ENCODE results near the gene FRMPD1.
A peak's percentile ranks its signal among the peaks of the same experiment; 100 is the strongest.

FRMPD1 gene

DNA sequence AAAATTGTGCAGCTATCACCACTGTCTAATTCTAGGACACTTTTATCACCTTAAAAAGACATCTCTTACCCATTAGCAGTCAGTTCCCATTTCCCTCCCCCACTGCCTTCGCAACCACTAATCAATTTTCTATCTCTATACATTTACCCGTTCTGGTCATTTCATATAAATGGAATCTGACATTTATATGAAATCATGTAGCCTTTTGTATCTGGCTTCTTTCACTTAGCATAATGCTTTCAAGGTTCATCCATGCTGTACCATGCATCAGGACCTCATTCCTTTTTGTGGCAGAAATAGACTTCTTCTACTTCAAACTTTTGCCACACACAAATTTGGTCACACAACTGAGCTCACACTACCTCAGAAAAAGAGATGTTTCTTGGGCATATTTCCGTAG is 32.2 kb downstream of the FRMPD1 start:
- no peak for TF ChIP-seq ZFP30 (CRISPR knock-in tag; IDR thresholded peaks at IDR 0.05)
- TF ChIP-seq, protein P1, sequence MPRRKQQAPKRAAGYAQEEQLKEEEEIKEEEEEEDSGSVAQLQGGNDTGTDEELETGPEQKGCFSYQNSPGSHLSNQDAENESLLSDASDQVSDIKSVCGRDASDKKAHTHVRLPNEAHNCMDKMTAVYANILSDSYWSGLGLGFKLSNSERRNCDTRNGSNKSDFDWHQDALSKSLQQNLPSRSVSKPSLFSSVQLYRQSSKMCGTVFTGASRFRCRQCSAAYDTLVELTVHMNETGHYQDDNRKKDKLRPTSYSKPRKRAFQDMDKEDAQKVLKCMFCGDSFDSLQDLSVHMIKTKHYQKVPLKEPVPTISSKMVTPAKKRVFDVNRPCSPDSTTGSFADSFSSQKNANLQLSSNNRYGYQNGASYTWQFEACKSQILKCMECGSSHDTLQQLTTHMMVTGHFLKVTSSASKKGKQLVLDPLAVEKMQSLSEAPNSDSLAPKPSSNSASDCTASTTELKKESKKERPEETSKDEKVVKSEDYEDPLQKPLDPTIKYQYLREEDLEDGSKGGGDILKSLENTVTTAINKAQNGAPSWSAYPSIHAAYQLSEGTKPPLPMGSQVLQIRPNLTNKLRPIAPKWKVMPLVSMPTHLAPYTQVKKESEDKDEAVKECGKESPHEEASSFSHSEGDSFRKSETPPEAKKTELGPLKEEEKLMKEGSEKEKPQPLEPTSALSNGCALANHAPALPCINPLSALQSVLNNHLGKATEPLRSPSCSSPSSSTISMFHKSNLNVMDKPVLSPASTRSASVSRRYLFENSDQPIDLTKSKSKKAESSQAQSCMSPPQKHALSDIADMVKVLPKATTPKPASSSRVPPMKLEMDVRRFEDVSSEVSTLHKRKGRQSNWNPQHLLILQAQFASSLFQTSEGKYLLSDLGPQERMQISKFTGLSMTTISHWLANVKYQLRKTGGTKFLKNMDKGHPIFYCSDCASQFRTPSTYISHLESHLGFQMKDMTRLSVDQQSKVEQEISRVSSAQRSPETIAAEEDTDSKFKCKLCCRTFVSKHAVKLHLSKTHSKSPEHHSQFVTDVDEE (CRISPR knock-in tag; IDR thresholded peaks at IDR 0.05) = no peak
- no peak for TF ChIP-seq ZC3H10 (CRISPR knock-in tag; IDR thresholded peaks at IDR 0.05)
- TF ChIP-seq, protein P2, sequence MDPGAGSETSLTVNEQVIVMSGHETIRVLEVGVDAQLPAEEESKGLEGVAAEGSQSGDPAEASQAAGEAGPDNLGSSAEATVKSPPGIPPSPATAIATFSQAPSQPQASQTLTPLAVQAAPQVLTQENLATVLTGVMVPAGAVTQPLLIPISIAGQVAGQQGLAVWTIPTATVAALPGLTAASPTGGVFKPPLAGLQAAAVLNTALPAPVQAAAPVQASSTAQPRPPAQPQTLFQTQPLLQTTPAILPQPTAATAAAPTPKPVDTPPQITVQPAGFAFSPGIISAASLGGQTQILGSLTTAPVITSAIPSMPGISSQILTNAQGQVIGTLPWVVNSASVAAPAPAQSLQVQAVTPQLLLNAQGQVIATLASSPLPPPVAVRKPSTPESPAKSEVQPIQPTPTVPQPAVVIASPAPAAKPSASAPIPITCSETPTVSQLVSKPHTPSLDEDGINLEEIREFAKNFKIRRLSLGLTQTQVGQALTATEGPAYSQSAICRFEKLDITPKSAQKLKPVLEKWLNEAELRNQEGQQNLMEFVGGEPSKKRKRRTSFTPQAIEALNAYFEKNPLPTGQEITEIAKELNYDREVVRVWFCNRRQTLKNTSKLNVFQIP (CRISPR knock-in tag; IDR thresholded peaks at IDR 0.05; ENCODE audit: borderline replicate concordance, low read depth) = no peak
- no peak for TF ChIP-seq RARB (CRISPR knock-in tag; IDR thresholded peaks at IDR 0.05)
- no peak for TF ChIP-seq ZNF70 (CRISPR knock-in tag; IDR thresholded peaks at IDR 0.05)
- no peak for TF ChIP-seq ZFP3 (CRISPR knock-in tag; IDR thresholded peaks at IDR 0.05)
- no peak for TF ChIP-seq BACH2 (CRISPR knock-in tag; IDR thresholded peaks at IDR 0.05; ENCODE audit: borderline replicate concordance)
- TF ChIP-seq ZNF565 (CRISPR knock-in tag; conservative IDR thresholded peaks at IDR 0.05; ENCODE audit: low read depth) = no peak
- no peak for TF ChIP-seq CSDC2 (CRISPR knock-in tag; IDR thresholded peaks at IDR 0.05)
- TF ChIP-seq ISL1 (CRISPR knock-in tag; IDR thresholded peaks at IDR 0.05) = no peak
- no peak for TF ChIP-seq GLIS3 (CRISPR knock-in tag; IDR thresholded peaks at IDR 0.05)
- no peak for TF ChIP-seq SNAI2 (CRISPR knock-in tag; IDR thresholded peaks at IDR 0.05)
- no peak for ATAC-seq

DNA sequence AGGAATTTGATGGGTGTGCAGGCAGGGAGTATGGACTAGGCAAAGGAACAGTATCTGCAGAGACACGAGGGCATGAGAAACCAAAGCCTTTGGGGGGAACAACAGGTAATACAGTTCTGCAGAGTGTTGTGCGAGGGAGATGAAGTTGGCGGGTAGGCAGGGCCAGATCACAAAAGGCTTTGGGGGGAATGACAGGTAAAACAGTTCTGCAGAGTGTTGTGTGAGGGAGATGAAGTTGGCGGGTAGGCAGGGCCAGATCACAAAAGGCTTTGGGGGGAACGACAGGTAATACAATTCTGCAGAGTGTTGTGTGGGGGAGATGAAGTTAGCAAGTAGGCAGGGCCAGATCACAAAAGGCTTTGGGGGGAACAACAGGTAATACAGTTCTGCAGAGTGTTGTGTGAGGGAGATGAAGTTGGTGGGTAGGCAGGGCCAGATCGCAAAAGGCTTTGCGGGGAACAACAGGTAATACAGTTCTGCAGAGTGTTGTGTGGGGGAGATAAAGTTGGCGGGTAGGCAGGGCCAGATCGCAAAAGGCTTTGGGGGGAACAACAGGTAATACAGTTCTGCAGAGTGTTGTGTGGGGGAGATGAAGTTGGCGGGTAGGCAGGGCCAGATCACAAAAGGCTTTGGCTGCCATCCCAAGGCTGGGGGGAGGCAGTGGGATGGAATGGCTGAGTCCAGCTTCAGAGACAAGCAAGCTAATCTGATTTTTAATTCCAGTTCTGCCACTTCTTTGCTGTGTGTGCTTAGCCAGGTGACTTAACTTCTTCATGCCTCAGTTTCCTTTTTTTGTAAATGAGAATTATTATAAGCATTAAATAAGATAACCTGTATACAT is 33.0 kb downstream of the FRMPD1 start:
- no peak for ATAC-seq
- TF ChIP-seq BACH2 (CRISPR knock-in tag; IDR thresholded peaks at IDR 0.05; ENCODE audit: borderline replicate concordance) (no peak), ZNF70 (CRISPR knock-in tag; IDR thresholded peaks at IDR 0.05) (peak; percentile 59; the same call in 1 of the 2 replicates)

DNA sequence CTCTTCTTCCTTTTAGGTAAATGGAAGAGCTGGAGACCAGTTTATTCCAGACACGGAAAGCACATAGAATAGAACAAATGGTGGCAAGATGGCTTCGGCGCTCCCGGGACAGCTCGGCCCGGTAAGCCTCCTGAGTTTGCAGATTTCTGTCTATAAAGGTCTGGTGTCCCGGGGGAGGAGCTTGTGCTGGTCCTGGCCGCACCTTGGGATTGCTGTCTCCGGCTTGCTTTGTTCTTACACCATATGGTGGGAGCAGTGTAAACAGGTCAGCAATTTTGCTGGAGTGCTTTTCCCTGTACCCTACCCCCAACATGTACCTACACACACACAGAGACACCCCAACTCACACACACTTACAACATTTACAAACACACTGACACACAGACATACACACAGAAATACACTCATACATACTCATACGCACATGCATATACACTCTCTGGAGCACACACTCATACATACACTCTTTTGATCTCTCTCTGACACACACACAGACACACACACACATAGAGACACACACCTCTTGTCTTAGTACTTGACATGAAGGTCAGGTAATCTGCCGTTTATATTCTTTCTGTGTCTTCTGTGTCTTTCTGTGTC is 42.0 kb downstream of the FRMPD1 start:
- ATAC-seq = no peak
- TF ChIP-seq ISL1 (CRISPR knock-in tag; IDR thresholded peaks at IDR 0.05) (no peak), SNAI2 (CRISPR knock-in tag; IDR thresholded peaks at IDR 0.05) (no peak), BACH2 (CRISPR knock-in tag; IDR thresholded peaks at IDR 0.05; ENCODE audit: borderline replicate concordance) (no peak), RARB (CRISPR knock-in tag; IDR thresholded peaks at IDR 0.05) (no peak), ZNF565 (CRISPR knock-in tag; conservative IDR thresholded peaks at IDR 0.05; ENCODE audit: low read depth) (no peak), ZNF70 (CRISPR knock-in tag; IDR thresholded peaks at IDR 0.05) (no peak), TOX (CRISPR knock-in tag; IDR thresholded peaks at IDR 0.05; ENCODE audit: borderline replicate concordance) (no peak), TCF4 (CRISPR knock-in tag; IDR thresholded peaks at IDR 0.05; ENCODE audit: borderline replicate concordance) (no peak), ZFP3 (CRISPR knock-in tag; IDR thresholded peaks at IDR 0.05) (no peak)
- TF ChIP-seq, protein P1 (CRISPR knock-in tag; IDR thresholded peaks at IDR 0.05) = no peak

DNA sequence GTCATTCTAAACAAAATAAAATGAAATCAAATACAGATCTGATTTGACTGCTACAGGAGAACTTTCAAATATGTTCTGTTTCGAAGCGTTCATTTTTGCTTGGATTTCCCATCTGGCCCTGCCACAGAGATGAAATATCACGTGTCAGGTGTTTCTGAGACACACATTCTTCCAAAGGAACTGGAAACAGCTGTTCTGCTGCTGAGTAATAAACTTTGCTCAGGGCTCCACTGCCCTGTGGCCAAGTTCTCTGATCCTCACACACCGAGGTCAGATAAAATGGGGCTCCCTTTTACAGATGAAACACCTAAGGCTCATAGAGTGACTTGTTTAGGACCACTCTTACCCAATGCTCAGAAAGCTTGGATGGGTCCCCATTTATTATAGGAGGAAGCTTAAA is 42.5 kb downstream of the FRMPD1 start:
- no peak for TF ChIP-seq ZNF565 (CRISPR knock-in tag; conservative IDR thresholded peaks at IDR 0.05; ENCODE audit: low read depth)
- no peak for TF ChIP-seq OSR1 (CRISPR knock-in tag; IDR thresholded peaks at IDR 0.05)
- TF ChIP-seq ESRRG (CRISPR knock-in tag; IDR thresholded peaks at IDR 0.05) = no peak
- TF ChIP-seq RARB (CRISPR knock-in tag; IDR thresholded peaks at IDR 0.05) = no peak
- TF ChIP-seq TOX (CRISPR knock-in tag; IDR thresholded peaks at IDR 0.05; ENCODE audit: borderline replicate concordance) = no peak
- TF ChIP-seq SNAI2 (CRISPR knock-in tag; IDR thresholded peaks at IDR 0.05) = no peak
- TF ChIP-seq, protein P3, sequence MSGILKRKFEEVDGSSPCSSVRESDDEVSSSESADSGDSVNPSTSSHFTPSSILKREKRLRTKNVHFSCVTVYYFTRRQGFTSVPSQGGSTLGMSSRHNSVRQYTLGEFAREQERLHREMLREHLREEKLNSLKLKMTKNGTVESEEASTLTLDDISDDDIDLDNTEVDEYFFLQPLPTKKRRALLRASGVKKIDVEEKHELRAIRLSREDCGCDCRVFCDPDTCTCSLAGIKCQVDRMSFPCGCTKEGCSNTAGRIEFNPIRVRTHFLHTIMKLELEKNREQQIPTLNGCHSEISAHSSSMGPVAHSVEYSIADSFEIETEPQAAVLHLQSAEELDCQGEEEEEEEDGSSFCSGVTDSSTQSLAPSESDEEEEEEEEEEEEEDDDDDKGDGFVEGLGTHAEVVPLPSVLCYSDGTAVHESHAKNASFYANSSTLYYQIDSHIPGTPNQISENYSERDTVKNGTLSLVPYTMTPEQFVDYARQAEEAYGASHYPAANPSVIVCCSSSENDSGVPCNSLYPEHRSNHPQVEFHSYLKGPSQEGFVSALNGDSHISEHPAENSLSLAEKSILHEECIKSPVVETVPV (CRISPR knock-in tag; IDR thresholded peaks at IDR 0.05) = no peak
- TF ChIP-seq TCF4 (CRISPR knock-in tag; IDR thresholded peaks at IDR 0.05; ENCODE audit: borderline replicate concordance) = no peak
- no peak for ATAC-seq

Data from SK-N-SH treated with all-trans-retinoic acid at 6 μM for 48 hours (cell line).